ENCODE results near the gene MAP6D1. TPM values are rescaled to one million over a fixed set of nuclear protein-coding genes. Genes with fewer than 3 reads are reported as not detected.

The MAP6D1 gene
- total RNA-seq = under 1 TPM in 1 of 2 experiments, not detected in 1; 0.55 TPM

DNA sequence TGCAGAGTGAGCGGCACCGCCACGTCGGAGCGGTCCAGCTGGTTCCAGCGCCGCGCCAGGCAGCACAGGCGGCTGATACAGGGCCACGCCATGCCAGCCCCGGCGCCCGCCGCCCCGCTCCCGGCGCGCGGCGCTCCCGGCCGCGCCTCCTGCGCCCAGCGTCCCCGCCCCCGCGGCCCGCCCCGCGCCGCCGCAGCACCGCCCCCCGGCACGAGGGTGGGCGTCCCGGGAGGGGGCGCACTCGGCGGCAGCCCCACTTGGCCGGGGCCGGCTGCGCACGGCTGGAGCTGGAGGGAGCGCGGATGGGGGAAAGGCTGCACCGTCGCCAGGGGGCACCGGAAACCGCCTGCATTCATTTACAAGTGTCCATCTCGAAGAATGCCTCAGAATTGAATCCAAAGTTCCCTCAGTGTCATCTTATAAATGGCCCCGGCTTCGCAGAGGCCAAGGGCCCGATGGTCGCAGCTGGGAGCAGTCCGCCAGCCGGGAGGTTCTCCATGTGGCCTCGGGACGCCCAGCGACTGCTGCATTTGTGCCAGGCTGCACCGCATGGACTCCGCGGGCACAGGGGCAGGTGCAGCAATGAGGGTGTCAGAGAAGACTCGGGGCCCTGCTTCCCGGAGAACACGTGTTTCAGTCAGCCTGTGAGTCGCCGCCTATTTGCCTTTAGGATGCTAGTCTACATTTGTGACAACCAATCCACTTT is at the start of gene MAP6D1:
TSS of gene MAP6D1 (minus strand) at position 122 of the 706 bp plus-strand sequence. CDS start at position 92, 30 bp downstream.
- no peak within 1 kb of the TSS for H3K27ac Mint-ChIP-seq
- peak within 1 kb of the TSS; percentile 53 for H3K4me3 Mint-ChIP-seq
- peak; percentile 22 for DNase-seq
- H3K36me3 Mint-ChIP-seq (ENCODE audit: low read depth) = no peaks in the 10 kb centered on the region
- peaks cover 13% of the 10 kb centered on the region for H3K27me3 Mint-ChIP-seq
- peaks cover 12% of the 10 kb centered on the region for H3K4me1 Mint-ChIP-seq
- CTCF ChIA-PET = interaction anchor here (0.6 to 3.0 kb wide), 2 partner anchors 59 to 61 kb away, joined by 4 to 11 read pairs; partner anchors contain the start of gene PARL
- H3K9me3 Mint-ChIP-seq = no peaks in the 10 kb centered on the region
- POLR2A ChIA-PET = interaction anchor here (1.2 to 1.3 kb wide), 2 partner anchors 10 to 59 kb away, joined by 4 read pairs; partner anchors contain the start of gene PARL

DNA sequence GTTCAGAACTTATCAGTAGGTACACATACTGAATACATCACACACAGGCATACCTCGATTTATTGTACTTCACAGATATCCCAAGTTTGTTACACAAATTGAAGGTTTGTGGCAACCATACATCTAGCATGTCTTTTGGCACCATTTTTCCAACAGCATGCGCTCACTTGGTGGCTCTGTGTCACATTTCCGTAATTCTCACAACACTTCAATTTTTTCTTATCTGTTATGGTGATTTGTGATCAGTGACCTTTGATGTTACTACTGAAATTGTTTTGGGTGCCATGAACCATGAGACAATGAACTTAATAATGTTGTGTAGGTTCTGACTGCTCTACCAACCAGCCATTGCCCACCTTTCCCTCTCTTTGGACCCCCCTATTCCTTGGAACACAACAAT is 48.5 kb upstream of the MAP6D1 start:
- Mint-ChIP-seq H3K36me3 (ENCODE audit: low read depth) (peaks cover 16% of the 10 kb centered on the region), H3K27me3 (no peaks in the 10 kb centered on the region), H3K4me3 (no peak overlapping the region), H3K27ac (no peak overlapping the region), H3K4me1 (peaks cover 18% of the 10 kb centered on the region), H3K9me3 (no peaks in the 10 kb centered on the region)
- ChIA-PET CTCF (interaction anchor here (0.7 kb wide), 2 partner anchors 10 to 11 kb away, joined by 3 to 4 read pairs; partner anchors contain the start of gene PARL), POLR2A (interaction anchor here (1.7 kb wide), 1 partner anchor 10 kb away, joined by 6 read pairs; the partner anchor contains the start of gene PARL)
- no peak for DNase-seq

DNA sequence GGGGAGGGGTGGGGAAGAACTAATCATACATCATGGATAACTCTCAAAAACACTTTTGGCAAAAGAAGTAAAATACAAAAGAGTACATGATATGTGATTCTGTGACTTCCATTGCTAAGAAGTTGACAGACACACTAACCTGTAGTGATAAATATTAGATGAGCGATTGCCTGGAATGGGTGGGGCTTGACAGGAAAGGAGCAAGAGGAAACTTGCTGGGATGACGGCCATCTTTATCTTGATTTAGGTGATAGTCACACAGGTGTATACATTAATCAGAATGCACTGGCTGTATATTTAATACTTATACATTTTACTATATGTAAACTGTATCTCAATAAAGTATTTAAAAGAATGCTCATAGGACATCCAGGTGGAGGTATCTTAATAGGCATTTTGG is 46.2 kb upstream of the MAP6D1 start:
- no peak overlapping the region for H3K27ac Mint-ChIP-seq
- CTCF ChIA-PET = interaction anchor here (1.7 kb wide), 1 partner anchor 13 kb away, joined by 4 read pairs; the partner anchor contains the start of gene PARL
- DNase-seq = no peak

DNA sequence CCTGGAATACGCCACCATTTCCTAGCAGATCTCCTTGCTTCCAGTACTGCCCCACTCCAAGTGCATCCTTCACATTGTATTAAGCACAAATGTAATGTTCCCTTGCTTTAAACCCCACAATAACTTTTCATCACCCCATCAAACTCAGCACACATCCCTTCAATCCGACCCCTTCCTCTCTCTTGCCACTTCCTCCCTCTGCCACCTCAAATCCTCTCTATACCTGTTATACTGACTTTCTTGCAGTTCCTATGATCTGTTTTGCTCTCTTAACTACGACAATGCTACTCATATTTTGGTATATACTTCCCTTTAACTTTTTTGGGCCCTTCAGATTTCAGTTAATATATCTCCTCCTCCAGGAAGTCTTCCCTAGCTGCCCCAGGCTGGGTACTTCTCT is 45.2 kb upstream of the MAP6D1 start:
- H3K27ac Mint-ChIP-seq = no peak overlapping the region
- CTCF ChIA-PET = no interaction called here
- peaks cover 4% of the 10 kb centered on the region for H3K36me3 Mint-ChIP-seq (ENCODE audit: low read depth)
- H3K4me3 Mint-ChIP-seq = no peak overlapping the region
- DNase-seq = no peak
- H3K9me3 Mint-ChIP-seq = no peaks in the 10 kb centered on the region
- POLR2A ChIA-PET = no interaction called here
- peaks cover 10% of the 10 kb centered on the region for H3K4me1 Mint-ChIP-seq
- no peaks in the 10 kb centered on the region for H3K27me3 Mint-ChIP-seq

More for the DNA sequence above, 46.2 kb upstream of the MAP6D1 start:
- H3K4me3 Mint-ChIP-seq = no peak overlapping the region
- POLR2A ChIA-PET = no interaction called here
- no peaks in the 10 kb centered on the region for H3K27me3 Mint-ChIP-seq
- no peaks in the 10 kb centered on the region for H3K9me3 Mint-ChIP-seq
- H3K36me3 Mint-ChIP-seq (ENCODE audit: low read depth) = peaks cover 4% of the 10 kb centered on the region
- H3K4me1 Mint-ChIP-seq = peaks cover 10% of the 10 kb centered on the region

DNA sequence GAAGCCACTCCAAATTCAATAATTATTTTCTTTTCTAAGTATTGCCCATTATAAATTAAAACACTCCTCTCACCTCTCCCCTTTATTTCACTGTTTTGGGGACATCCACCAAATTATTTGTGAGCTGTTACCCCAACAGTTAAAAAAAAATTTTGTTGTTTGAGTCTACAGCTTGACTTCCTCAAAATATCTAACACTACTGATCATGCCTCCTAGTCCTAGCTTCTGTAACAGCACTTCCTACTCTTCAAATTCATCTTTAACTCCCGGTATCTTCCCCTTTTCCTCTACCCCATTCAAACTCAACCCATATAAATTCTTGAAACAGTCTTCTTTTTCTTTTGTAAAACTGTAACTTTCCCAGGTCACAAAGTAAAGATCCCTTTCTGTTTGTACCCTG is 43.4 kb upstream of the MAP6D1 start:
- DNase-seq = no peak
- ChIA-PET CTCF (interaction anchor here (1.1 kb wide), 1 partner anchor 16 kb away, joined by 4 read pairs; the partner anchor contains the start of gene PARL), POLR2A (no interaction called here)
- Mint-ChIP-seq H3K4me3 (no peak overlapping the region), H3K27ac (no peak overlapping the region), H3K27me3 (no peaks in the 10 kb centered on the region), H3K4me1 (peaks cover 10% of the 10 kb centered on the region), H3K9me3 (no peaks in the 10 kb centered on the region), H3K36me3 (ENCODE audit: low read depth) (peaks cover 7% of the 10 kb centered on the region)

DNA sequence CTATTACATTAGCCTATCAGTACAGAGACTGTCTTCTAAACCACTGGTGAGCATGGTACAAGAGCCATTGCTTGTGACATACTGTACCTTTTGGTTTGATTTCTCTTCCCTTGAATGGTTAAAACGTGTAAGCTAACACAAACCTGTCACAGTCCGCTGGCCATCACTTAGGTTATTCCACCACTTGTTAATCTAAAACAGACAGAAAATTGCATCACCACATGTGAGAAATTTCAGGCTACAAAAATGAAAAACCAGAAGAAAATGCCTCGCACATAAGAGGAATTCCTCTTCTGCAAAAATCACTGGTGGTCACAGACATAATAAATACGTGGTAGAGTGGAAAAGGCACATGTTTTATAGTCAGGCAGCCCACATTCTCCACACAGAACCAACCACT is 37.2 kb upstream of the MAP6D1 start:
- Mint-ChIP-seq H3K36me3 (ENCODE audit: low read depth) (peaks cover 38% of the 10 kb centered on the region), H3K4me3 (no peak overlapping the region), H3K4me1 (no peaks in the 10 kb centered on the region), H3K27ac (no peak overlapping the region), H3K27me3 (no peaks in the 10 kb centered on the region), H3K9me3 (no peaks in the 10 kb centered on the region)
- CTCF ChIA-PET = interaction anchor here (1.2 kb wide), 1 partner anchor 12 kb away, joined by 3 read pairs; no protein-coding TSS in a partner anchor
- POLR2A ChIA-PET = no interaction called here
- no peak for DNase-seq

DNA sequence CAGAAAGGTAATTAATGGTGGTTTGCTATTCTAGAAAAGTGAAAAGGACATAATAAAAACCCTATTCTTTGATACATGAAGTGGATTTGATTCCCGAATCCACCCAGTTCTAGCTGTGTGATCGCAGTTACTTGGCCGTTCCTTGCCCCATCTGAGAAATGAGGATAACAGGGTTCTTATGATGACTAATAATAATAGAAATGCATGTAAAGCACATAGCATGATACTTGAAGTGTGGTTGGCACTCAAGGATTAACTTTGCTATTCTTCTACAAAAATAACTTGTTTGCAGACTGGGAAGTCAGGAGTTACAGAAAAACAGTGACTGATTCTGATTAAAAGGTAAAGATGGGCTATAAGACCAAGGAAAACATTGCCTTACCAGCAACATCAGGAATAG is 32.5 kb upstream of the MAP6D1 start:
- POLR2A ChIA-PET = interaction anchor here (0.8 kb wide), 1 partner anchor 14 kb away, joined by 3 read pairs; no protein-coding TSS in a partner anchor
- Mint-ChIP-seq H3K27me3 (no peaks in the 10 kb centered on the region), H3K4me3 (no peak overlapping the region), H3K27ac (no peak overlapping the region), H3K36me3 (ENCODE audit: low read depth) (peaks cover 53% of the 10 kb centered on the region), H3K9me3 (no peaks in the 10 kb centered on the region), H3K4me1 (no peaks in the 10 kb centered on the region)
- DNase-seq = no peak
- CTCF ChIA-PET = interaction anchor here (0.6 kb wide), 1 partner anchor 19 kb away, joined by 3 read pairs; no protein-coding TSS in a partner anchor

DNA sequence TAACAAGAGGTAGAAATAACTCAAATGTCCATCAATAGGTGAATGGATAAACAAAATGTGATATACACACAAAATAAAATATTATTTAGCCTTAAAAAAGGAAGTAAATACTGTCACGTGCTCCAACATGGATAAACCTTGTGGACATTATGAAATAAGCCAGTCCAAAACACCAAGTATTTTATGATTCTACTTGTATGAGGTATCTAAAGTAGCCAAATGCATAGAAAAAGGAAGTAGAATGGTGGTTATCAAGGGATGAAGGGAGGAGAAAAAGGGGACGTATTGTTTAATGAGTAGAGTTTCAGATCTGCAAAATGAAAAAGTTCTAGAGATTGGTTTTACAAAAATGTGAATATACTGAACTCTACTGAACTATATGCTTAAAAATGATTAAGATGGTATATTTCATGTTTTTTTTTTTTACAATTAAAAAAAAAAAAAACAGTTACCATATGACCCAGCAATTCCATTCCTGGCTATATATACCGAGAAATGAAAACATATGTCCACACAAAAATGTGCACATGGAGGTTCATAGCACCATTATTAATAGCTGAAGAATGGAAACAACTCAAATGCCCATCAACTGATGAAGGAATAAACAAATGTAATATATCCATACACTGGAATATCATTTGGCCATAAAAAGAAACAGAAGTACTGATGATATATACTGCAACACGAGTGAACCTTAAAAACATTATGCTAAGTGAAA is 29.1 kb upstream of the MAP6D1 start:
- Mint-ChIP-seq H3K27me3 (no peaks in the 10 kb centered on the region), H3K4me1 (no peaks in the 10 kb centered on the region), H3K36me3 (ENCODE audit: low read depth) (peaks cover 46% of the 10 kb centered on the region), H3K9me3 (no peaks in the 10 kb centered on the region), H3K27ac (no peak overlapping the region), H3K4me3 (no peak overlapping the region)
- ChIA-PET POLR2A (no interaction called here), CTCF (no interaction called here)
- DNase-seq = no peak

DNA sequence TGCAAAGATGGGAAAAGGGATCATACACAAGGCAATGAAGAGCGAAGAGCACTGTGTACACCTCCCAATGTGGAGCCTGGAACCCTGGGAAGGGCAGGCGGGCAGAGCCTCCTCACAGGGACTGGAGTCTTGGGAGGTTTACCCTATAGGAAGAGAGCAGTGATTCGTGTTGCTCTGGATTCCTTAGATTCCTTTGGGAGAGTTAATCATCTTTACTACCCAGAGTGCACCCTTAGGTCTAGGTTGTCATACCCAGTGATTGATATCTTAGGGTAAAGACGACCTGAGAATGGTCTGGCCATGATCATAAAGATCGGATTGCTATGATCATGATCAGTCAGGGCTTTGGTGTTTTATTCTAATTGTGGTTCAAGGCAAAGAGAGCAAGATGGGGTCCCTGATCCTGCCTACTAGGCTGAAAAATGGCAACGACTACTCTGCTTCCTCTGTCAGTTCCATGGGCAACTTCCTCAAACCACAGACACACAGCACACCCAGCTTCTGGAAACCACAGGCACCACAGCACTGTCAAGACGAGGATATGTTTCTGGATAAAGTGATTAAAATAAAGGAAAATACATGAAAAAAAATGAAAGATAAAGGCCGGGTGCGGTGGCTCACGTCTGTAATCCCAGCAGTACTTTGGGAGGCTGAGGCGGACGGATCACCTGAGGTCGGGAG is 20.4 kb upstream of the MAP6D1 start:
- DNase-seq = no peak
- Mint-ChIP-seq H3K36me3 (ENCODE audit: low read depth) (peaks cover 41% of the 10 kb centered on the region), H3K27me3 (no peaks in the 10 kb centered on the region), H3K4me1 (peaks cover 2% of the 10 kb centered on the region), H3K9me3 (no peaks in the 10 kb centered on the region), H3K4me3 (no peak overlapping the region), H3K27ac (no peak overlapping the region)
- CTCF ChIA-PET = no interaction called here
- POLR2A ChIA-PET = no interaction called here

DNA sequence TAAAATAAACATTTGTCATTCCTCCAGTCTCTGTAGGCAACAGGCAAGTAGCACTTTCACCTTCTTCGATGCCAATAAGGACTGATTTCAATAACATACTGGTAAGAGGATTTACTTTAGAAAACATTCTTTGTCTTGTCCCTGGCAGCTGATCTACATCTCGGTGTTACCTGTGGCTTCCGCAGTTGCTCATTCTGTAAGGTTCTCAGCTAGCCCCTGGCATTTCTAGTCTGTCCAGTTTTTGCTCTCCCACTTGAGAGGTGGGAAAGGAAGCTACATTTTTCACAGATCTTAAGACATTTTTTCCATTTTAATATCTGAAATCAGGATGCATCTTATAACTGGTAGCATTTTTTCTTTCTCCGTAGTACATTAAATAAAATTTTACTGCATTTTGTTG is 19.7 kb upstream of the MAP6D1 start:
- CTCF ChIA-PET = no interaction called here

DNA sequence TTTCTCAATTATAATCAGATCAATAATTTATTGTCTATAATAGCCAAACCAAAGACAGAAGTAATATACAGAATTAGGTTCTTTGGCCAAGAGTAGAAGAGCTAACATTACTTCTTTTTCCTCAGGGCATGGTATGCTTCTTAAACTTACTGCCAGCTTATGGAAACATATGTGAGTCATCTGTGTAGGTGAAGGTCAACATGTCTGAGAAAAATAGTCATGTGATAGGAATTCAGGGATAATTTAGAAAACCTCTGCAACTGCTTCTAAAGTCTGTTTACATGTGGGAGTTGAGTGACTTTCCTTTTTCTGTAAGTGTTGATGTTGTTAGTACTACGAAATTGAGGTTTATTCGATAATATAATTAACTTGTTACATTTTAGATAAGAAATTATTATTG is 19.2 kb upstream of the MAP6D1 start:
- Mint-ChIP-seq H3K4me1 (peaks cover 2% of the 10 kb centered on the region), H3K36me3 (ENCODE audit: low read depth) (peaks cover 39% of the 10 kb centered on the region), H3K27me3 (no peaks in the 10 kb centered on the region), H3K9me3 (no peaks in the 10 kb centered on the region), H3K27ac (no peak overlapping the region), H3K4me3 (no peak overlapping the region)
- POLR2A ChIA-PET = interaction anchor here (0.6 to 1.0 kb wide), 3 partner anchors 14 to 40 kb away, joined by 3 read pairs; partner anchors contain the start of gene PARL
- DNase-seq = no peak
- CTCF ChIA-PET = interaction anchor here (1.4 kb wide), 1 partner anchor 40 kb away, joined by 3 read pairs; the partner anchor contains the start of gene PARL

More for the DNA sequence above, 19.7 kb upstream of the MAP6D1 start:
- Mint-ChIP-seq H3K4me1 (peaks cover 2% of the 10 kb centered on the region), H3K27ac (no peak overlapping the region), H3K4me3 (no peak overlapping the region), H3K9me3 (no peaks in the 10 kb centered on the region), H3K36me3 (ENCODE audit: low read depth) (peaks cover 38% of the 10 kb centered on the region), H3K27me3 (no peaks in the 10 kb centered on the region)
- no peak for DNase-seq
- POLR2A ChIA-PET = no interaction called here

DNA sequence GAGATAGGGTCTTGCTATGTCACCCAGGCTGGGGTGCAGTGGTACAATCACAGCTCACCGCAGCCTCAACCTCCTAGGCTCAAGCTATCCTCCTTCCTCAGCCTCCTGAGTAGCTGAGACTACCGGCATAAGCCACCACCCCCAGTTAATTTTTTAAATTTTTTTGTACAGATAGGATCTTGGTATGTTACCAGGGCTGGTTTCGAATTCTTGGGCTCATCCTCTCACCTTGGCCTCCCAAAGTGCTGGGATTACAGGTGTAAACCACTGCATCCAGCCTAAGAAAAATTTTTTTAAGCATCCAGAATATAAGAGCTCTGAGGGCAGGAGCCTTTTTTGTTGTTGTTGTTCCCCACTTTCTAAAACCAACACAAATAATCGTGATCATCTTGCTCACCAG is 14.4 kb upstream of the MAP6D1 start:
- POLR2A ChIA-PET = no interaction called here
- Mint-ChIP-seq H3K36me3 (ENCODE audit: low read depth) (peaks cover 36% of the 10 kb centered on the region), H3K4me3 (no peak overlapping the region), H3K27ac (no peak overlapping the region), H3K27me3 (no peaks in the 10 kb centered on the region), H3K4me1 (peaks cover 2% of the 10 kb centered on the region), H3K9me3 (no peaks in the 10 kb centered on the region)
- DNase-seq = no peak
- CTCF ChIA-PET = no interaction called here

DNA sequence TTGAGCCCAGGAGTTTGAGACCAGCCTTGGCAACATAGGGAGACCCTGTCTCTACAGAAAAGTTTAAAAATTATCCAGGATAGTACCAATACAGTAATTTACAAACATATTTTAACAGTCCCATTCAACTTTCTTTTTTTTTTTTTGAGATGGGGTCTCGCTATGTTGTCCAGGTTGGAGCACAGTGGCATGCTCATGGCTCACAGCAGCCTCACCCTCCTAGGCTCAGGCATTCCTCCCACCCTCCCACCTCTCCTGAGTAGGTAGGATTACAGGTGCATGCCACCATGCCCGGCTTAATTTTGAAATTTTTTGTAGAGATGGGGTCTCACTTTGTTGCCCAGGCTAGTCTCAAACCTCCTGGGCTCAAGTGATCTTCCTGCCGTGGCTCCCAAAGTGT is 12.5 kb upstream of the MAP6D1 start:
- Mint-ChIP-seq H3K36me3 (ENCODE audit: low read depth) (peaks cover 29% of the 10 kb centered on the region), H3K4me1 (no peaks in the 10 kb centered on the region), H3K9me3 (no peaks in the 10 kb centered on the region), H3K4me3 (no peak overlapping the region), H3K27ac (no peak overlapping the region), H3K27me3 (no peaks in the 10 kb centered on the region)
- DNase-seq = no peak
- CTCF ChIA-PET = no interaction called here
- POLR2A ChIA-PET = no interaction called here

All from activated CD4-positive, alpha-beta memory T cell treated with anti-CD3 and anti-CD28 coated beads, Interleukin-2, amount 10 ng/mL, durations not matched to agents 7 days and 5 days (primary cell).